Epidermal melanocyte (primary cell): ENCODE measurements around the gene CAMTA1.
A peak's percentile ranks its signal among the peaks of the same experiment; 100 is the strongest.
"Not testable (repeated sequence)": the region's sequence is repeated elsewhere in the genome, so short reads cannot be mapped to it uniquely, and the experiment has no call there.

Experiments used
- DNase-seq: peaks from one replicate; pipeline ENCODE4 v3.0.0; 2011; ENCODE audit warnings: low spot score; ENCODE audit not compliant: insufficient read length

The CAMTA1 gene

DNA sequence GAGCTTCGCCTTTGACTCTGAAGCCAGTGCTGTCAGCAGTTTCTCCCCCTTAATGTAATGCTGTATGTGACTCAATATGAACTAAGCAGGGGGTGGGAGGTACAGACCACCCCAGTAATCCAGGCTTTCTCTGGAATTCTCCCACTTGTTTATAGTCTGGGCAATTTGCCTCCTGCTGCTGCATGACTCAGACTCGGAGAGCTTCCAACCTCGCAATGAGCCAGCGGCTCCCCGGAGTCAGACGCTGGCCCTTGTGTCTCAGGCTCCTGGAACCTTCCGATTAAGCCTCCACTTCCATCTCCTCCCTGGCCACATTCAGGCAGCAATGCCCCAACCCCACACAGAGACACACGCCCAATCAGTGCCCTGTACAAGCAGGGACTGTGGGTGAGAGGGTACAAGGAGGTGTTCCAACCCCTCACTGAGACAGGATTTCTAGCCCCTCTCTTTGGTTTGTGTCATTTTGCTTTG lies 514.1 kb downstream of the CAMTA1 start:
- peak; percentile 28 for DNase-seq

DNA sequence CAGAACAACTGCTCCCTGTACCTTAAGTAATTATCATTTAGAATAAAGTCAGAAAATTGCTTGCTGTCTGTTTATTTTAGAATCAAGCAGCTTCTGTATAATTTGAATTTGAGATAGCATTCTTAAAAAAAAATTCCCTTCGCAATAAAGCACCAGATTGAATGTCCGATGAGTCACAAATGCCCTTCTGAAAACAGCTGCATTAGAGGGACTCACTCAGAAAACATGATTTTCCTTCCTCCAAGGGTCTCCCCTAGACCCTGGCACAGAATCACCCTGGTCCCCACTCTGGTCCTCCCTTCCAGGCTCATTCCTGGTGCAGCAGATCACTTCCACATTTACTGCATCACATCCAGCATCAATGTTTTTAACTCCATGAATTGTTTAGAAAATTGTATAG lies 514.7 kb downstream of the CAMTA1 start:
- peak; percentile 29 for DNase-seq

DNA sequence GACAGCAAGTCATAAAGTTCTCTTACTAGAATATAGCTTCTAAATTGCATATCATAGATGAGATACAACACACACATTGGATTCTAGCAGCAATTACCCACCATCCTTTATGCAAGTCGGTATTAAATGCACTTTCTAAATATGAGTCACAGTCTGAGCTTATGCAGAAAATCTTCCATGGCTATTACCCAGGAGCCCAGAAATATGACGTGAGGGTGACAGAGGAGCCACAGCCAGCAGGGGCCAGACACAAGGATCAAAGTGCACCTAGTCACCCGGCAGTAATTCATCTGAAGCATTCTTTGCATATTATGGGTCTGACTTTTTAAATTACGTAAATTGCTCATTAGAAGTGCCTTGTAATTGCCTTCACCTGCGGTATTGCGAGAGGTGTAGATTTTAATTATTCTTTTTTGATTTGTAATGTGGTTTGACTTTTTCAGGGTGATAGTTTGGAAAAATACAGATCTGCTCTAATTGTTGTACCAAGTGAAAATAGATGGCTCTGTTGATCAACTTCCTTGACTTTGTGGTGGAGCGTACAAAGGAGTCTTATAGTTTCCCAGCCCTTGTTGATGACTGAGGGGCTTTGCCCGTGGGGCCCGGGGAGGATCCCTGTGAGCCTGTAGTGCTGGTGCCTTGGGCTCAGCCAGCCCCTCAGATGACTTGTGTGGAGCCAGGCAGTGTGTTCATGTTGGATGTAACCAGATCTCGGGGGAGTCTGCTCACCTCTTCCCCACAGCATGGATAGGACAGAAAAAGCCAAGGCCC lies 515.8 kb downstream of the CAMTA1 start:
- no peak for DNase-seq

DNA sequence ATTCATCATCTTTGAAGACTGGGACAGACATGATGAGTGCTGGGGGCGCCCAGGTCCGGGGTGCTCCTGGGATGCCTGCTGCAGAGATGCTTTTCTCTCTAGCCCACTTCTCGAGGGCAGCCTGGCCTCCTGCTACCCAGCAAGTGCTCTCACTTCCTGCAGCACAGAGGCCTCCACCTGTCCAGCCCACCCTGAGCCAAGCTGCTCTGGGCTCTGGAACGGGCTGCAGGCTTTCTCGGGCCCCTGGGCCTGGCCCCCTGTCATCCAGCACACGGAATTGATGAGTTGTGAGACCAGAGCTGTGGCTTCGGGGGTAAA lies 516.4 kb downstream of the CAMTA1 start:
- no peak for DNase-seq

DNA sequence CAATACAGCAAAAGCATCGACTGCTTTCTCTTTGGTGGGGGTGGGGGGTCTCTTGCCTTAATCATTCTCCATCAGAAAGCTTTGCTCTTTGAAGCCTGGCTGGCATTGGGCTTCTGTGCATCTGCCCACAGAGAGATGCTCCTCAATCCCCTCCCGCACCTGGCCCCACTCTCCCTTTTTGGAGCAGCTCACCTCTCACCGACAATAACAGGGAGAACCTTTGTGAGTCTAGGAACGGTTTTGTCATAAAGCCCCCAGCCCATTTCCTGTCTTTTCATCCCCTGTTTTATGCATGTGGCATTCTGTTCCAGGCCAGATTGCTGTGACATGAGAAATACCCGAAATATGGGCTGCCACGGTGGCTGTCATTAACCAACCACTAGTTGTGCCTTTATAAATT lies 516.9 kb downstream of the CAMTA1 start:
- no peak for DNase-seq

DNA sequence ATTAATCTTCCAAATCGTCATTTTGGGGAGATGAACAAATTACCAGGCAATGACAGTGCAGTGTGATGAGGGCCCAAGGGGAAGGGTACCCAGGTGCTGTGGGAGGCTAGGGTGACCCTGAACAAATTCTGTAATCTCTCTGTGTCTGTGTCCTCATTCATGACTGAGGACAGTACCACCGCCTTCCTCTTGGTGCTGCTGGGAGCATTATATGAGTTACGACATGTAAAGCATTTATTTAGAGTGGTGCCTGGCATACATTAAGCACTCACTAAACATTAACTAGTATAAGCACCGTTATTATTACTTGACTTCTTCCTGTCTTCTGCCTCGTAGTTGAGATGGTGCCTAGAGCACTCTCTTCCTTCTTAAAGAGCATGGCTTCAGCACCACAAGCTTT lies 517.6 kb downstream of the CAMTA1 start:
- no peak for DNase-seq

DNA sequence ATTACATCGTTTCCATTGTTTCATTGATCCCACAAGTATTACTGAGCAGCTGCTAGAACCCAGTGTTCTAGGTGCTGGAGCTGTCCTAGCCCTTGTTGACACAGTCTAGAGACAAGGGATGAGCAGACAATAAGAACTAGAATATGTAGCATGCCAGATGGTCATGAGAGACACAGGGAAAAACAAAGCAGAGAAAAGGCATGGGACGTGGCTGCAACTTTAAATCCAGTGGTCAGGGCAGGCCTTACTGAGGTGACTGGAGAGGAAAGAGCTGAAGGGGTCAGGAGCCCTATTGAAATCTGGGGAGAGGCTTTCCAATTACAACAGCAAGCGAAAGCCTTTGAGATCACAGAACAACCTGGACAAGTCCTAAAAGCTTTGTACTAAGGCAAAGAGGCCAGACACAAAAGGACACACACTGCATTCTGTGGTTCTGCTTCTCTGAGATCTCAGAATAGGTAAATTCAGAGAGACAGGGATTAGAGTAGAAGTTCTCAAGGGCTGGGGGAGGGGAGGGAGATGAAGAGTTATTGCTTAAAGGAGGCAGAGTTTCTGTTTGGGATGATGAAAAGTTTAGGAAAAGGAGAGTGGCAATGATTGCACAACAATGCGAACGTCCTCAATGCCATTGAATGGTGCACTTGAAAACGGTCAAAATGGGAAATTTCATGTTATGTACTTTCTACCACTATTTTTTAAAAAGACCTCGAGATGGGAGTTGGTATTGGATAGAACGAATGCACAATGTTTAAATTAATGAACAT lies 518.5 kb downstream of the CAMTA1 start:
- no peak for DNase-seq

DNA sequence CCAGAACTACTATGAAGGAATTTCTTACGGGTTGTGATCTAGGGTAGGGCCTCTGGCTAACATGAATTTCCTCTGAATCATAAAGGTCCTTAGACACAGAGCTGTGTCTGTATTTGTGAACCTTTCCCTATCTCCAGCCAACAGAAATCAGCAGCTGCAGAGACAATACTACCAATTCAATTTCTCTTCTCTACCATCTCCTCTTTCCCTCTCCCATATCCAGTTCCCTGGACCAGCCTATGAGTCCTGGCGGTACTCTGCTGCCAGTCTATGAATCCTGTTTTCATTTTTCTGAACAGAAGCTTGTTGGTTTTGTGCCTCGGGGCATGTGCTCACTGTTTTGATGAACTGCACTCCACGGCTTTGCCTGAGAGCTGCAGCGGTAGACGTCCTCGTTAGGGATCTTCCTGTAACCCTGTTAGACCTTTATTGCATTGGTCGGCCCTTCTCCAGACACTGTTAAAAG lies 527.9 kb downstream of the CAMTA1 start:
- DNase-seq: peak; percentile 37

DNA sequence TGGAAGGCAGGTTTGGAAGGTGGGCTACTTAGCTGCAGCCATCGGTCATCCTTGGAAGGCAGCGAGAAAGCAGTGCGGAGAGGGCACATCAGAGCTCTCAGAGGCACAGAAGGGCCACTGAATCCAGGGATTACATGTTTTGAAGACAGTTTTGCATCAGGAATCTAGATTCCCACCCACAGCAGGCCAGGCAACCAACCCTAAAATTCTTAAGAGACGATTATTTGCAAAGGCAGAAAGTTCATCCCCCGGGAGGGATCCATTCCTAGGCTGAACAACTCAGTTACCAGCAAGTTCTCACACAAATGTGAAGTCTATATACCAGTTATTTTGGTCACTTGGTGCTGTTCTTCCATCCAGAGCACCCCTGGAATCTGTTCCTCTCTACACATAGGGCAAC lies 528.6 kb downstream of the CAMTA1 start:
- no peak for DNase-seq

DNA sequence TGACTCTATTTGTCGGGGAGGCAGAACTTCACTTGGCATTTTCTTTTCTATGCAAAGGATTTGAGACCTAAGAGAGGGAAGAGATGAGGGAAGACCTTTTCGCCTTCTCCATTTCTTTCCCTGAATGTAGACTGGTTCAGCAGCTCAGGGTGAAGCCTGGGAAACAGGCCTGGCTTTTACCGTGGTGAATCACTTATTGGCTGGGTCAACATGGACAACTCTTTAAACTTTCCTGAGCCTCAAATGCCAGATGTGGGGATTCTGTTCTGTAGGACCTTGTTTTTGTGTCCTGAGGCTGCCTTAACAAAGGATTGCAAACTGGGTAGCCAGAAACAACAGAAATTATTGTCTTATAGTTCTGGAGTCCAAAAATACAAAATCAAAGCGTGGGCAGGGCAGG lies 530.1 kb downstream of the CAMTA1 start:
- no peak for DNase-seq

DNA sequence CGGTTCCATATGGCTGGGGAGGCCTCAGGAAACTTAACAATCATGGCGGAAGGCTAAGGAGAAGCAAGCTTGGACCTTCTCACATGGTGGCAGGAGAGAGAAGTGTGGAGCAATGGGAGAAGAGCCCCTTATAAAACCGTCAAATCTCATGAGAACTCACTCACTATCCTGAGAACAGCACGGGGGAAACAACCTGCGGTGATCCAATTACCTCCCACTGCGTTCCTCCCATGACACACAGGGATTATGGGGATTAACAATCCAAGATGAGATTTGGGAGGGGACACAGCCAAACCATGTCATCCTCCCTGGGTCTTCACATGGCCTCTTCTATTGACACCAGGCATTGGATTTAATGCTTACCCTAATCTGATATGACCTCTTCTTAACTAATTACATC lies 530.7 kb downstream of the CAMTA1 start:
- DNase-seq: no peak

DNA sequence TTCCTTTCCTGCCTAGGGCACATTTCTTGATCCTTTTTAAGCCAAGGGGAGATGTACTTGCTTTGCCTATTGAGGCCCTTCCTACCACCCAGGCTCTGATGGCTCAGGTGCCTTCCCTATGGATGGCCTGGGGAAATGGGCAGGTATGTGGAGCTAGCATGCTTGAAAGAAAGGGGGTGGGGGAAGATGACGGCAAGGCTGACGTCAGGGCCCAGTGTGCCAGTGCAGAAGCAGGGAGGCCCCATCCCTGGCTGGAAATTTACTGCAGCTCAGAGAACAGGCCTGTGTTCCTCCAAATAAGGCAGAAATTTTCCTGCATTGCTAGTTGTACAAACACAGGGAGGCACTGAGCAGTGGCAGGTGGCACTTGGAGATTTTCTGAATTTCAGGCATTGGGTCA lies 532.6 kb downstream of the CAMTA1 start:
- no peak for DNase-seq

DNA sequence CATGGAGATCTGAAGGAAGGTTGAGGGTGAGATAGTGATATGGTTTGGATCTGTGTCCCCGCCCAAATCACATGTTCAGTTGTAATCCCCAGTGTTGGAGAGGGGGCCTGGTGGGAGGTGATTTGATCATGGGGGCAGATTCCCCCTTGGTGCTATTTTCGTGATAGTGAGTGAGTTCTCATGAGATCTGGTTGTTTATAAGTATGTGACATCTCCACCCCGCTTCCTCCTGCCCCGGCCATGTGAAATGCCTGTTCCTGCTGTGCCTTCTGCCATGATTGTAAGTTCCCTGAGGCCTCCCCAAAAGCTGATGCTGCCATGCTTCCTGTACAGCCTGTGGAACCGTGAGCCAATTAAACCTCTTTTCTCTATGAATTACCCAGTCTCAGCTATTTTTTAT lies 533.9 kb downstream of the CAMTA1 start:
- DNase-seq: no peak

DNA sequence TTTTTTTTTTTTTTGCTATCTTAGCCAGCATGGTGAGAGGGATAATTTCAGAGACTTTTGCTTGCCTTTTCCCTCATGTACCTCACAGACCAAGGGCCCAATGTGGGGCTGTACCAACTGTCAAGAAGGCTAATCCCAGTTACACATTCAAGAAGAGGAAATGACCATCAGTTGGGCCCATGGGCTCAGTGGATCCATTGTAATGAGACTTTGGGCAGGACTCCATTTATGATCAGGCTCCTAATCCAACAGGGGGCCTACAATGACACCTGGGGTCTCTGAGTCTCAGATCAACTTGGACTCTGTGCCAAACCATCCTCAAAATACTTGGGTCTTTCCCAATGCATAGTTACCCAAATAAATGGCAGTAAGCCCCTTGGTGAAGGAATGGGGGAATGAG lies 535.4 kb downstream of the CAMTA1 start:
- no peak for DNase-seq

DNA sequence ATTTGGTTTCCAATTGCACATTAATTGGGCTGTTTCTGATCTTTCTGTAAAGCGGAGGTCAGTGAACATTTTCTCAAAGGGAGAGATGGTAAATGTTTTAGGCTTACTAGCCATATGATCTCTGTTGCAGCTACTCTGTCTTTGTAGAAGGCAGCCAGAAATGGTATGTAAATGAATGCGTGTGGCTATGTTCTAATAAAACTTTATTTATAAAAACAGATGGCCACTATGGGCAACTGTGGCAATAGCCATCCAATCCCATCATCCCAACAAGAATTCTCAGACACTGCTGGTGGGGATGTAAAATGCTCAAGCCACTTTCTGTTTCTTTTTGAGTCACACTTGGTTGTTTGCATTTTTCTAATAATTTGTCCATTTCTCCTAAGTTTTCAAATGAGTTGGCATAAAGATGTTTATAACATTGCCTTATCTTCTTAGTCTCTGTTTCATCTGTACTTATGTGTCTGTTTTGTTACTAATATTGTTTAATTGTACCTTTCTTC lies 537.1 kb downstream of the CAMTA1 start:
- DNase-seq: no peak

DNA sequence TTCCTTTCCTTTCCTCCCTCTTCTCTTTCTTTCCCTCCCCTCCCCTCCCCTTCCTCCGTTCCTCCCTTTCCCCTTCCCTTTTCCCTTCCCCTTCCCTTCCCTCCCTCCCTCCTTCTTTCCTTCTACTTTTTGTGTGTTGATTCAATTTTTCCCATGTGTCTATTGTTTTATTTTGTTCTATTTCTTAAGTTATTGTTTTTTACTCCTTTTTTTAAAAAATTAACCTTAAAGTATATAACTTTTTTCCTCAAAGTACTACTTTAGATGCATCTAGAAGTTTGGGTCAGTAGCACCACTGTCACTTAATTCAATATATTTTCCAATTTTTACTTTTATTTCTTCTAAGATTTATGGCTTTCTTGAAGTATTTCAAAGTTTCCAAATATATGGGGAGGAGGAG lies 537.7 kb downstream of the CAMTA1 start:
- DNase-seq: no peak

DNA sequence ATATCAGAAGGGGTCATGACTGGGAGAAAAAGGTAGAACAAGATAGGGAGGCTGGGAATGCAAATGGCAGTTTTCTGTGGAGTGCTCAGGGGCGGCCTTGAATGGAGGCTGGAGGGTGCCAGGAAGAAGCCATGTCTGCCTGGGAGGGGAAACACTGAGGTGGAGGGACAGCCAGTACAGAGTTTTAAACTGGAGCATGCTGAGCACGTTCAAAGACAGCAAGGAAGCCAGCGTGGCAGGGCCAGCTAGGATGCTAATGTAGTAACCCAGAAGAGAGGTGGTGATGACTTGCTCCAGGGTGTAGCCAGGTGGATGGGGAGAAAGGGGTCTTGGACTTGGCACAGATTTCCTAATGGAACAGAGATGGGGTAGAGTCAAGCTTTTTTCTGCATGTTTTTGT lies 540.0 kb downstream of the CAMTA1 start:
- no peak for DNase-seq

DNA sequence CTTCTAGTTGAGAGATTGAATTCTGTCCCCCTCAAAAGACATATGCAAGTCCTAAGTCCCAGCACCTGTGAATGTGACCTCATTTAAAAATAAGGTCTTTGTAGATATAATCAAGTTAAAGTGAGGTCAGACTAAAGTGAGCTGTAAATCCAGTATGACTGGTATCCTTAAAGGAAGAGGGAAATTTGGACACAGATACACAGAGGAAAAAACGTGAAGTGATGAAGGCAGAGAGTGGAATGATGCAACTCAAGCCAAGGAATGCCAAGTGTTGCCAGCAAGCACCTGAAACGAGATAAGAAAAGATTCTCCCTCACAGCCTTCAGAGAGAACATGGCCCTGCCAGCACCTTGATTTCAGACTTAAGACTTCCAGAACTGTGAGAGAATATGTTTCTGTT lies 541.1 kb downstream of the CAMTA1 start:
- no peak for DNase-seq

DNA sequence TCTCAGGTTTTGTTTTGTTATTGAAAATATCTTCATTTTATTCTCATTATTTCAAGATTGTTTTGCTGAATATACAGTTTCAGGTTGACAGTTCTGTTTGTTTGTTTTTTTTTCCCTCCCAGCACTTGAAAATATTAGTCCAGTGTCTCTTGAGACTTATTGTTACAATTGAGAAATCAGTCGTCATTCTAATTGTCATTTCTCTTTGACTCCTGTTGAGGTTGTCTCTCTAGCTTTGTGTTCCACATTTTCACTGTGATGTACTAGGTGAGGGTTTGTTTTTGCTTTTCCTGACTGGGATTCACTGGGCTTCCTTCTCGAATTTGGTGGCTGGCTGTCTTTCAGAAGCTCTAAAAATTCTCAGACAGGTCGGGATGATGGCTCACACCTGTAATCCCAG lies 542.6 kb downstream of the CAMTA1 start:
- no peak for DNase-seq

DNA sequence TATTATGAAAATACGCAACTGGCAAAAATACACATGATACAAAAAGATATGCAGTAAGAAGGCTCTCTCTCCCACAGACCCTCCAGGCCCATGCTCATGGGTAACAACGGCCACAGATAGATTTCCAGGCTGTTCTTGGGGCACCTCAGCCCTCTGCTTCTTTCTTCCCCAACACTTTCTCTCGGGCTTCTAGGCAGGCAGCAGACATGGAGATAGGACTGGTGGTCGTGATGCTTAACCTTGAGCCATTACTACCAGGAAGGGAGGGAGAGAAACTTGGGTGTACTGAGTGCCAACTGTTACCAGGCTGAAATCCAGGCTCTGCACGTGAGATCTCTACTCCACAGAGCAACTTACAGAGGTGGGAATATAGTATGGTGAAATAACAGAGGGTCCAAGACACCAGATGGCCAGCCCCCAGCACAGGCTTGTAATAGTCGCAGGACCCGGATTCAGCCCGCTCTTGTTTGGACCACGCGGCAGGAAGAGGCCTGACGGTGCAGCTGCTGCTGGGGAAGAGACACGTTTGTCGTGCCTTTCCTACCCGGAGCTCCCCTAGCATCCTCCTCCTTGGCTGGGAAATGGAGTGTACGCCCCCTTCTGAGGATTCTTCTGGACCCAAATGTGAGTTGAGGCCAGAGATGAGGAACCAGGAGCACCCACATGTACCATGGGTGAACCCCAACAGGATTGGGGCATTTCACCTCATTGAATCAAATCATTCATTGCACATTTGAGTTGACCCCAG lies 544.8 kb downstream of the CAMTA1 start:
- no peak for DNase-seq

DNA sequence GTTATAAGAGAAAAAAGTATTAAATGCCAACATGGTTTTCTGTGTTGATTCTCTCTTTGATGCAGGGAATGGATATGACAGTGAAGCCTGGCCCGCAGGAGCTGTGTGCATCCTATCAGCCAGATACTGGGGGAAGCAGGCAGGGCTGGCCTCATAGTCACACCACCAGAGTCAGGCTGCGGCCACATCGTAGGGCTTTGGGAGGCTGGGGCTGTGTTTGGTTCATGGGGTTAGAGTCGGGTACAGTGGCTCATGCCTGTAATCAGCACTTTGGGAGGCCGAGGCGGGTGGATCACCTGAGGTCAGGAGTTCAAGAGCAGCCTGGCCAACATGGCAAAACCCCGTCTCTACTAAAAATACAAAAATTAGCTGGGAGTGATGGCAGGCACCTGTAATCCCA lies 545.5 kb downstream of the CAMTA1 start:
- DNase-seq: not testable (repeated sequence)

DNA sequence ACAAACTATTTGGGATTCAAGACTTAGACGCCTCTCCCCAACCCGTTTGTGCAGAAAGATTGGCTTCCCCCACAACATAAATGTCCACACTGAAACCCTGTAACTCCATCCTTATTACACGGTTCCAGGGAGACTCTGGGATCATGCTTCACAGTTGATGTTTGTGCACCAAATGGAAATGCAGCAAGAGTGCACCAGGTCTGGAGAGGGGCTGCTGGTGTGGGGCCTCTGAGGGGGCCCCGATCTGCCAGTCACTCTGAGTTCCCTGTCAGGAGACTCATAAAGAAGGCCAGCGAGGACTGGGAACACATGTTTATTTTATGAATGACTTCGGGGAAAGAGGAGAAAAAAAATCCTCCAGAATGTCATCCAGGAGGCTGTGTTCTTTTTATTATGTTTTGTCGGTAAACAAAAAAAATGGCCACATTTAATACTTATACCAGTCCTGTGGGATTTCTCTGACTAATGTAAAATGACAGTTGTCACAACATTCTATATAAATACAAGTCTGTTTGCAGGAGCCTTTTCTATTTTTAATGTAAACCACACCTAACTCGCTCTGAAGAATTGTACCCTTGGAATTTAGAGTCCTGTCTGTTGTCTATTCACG lies 546.8 kb downstream of the CAMTA1 start:
- no peak for DNase-seq
